PC-9 (cell line): ENCODE data around the gene SELENOS. TPM values are rescaled to one million over a fixed set of nuclear protein-coding genes. Genes with fewer than 3 reads are reported as not detected.
"Not testable (repeated sequence)": the region's sequence is repeated elsewhere in the genome, so short reads cannot be mapped to it uniquely, and the experiment has no call there.

Source experiments
- BruUV-seq: library from RNA; stranded (reverse); fragments of 400-500 nt; replicated peaks from 2 replicates; lab custom pipeline; 2021; lab: Mats Ljungman, UMichigan
- CTCF ChIA-PET: fragments of 300-600 bp; sonication (Branson Sonifier 250); formaldehyde crosslinking; loops from one replicate; lab custom pipeline; 2022; ENCODE audit warnings: antibody characterized with exemption; lab: Charles Lee
- POLR2A ChIA-PET: fragments of 300-600 bp; sonication (Branson Sonifier 250); formaldehyde crosslinking; loops from one replicate; lab custom pipeline; 2022; ENCODE audit warnings: antibody characterized with exemption; ENCODE audit not compliant: unreplicated experiment; lab: Charles Lee
- DNase-seq, 2 experiments: peaks; one replicate each; pipeline versions ENCODE4 v3.0.0 to v3.0.0-alpha.2; 2015 to 2022; ENCODE audit warnings: mixed read lengths in 1 of 2
- H2AFZ ChIP-seq: fragments of 200-600 bp; sonication (generic); 2 replicates; pipeline ENCODE4 v1.8.1; 2017; ENCODE audit warnings: antibody characterized with exemption
- H3F3A ChIP-seq: fragments of 200-600 bp; sonication (generic); 2 replicates; pipeline ENCODE4 v1.8.1; 2017; ENCODE audit warnings: antibody characterized with exemption, mild to moderate bottlenecking, low read depth; ENCODE audit not compliant: insufficient read depth
- H3K27ac ChIP-seq: fragments of 200-600 bp; sonication (generic); 2 replicates; pipeline ENCODE4 v1.6.1; 2016; ENCODE audit warnings: mixed run types
- H3K27me3 ChIP-seq: fragments of 200-600 bp; sonication (generic); 2 replicates; pipeline ENCODE4 v1.6.1; 2016; ENCODE audit warnings: low read depth, mixed run types; ENCODE audit not compliant: insufficient read depth
- H3K36me3 ChIP-seq: fragments of 200-600 bp; sonication (generic); 2 replicates; pipeline ENCODE4 v1.6.1; 2016; ENCODE audit warnings: low read depth, mixed run types
- H3K4me1 ChIP-seq: fragments of 200-600 bp; sonication (generic); replicated peaks from 2 replicates; pipeline ENCODE4 v1.6.1; 2016; ENCODE audit warnings: mixed run types; ENCODE audit not compliant: insufficient read depth
- H3K4me2 ChIP-seq: fragments of 200-600 bp; sonication (generic); 2 replicates; pipeline ENCODE4 v1.6.1; 2017; ENCODE audit warnings: mixed run types
- H3K4me3 ChIP-seq: fragments of 200-600 bp; sonication (generic); 2 replicates; pipeline ENCODE4 v1.6.1; 2016; ENCODE audit warnings: mixed run types
- H3K79me2 ChIP-seq: fragments of 200-600 bp; sonication (generic); 2 replicates; pipeline ENCODE4 v1.6.1; 2017; ENCODE audit warnings: low read depth, mixed run types
- H3K9me2 ChIP-seq: fragments of 200-600 bp; sonication (generic); 2 replicates; pipeline ENCODE4 v1.8.1; 2017; ENCODE audit warnings: mild to moderate bottlenecking; ENCODE audit not compliant: insufficient read depth
- H3K9me3 ChIP-seq: fragments of 200-600 bp; sonication (generic); 2 replicates; pipeline ENCODE4 v1.8.1; 2016; ENCODE audit warnings: low read depth; ENCODE audit not compliant: insufficient read depth
- H4K20me1 ChIP-seq: fragments of 200-600 bp; sonication (generic); 2 replicates; pipeline ENCODE4 v1.8.1; 2017; ENCODE audit not compliant: insufficient read depth
- EZH2 ChIP-seq: fragments of 200-600 bp; sonication (generic); IDR thresholded peaks from 2 replicates; pipeline ENCODE4 v1.8.0; 2017; ENCODE audit warnings: antibody characterized with exemption, low read depth
- intact Hi-C: fragments of 100-400 bp; cut with micrococcal nuclease; formaldehyde crosslinking; loops from one replicate; pipeline ENCODE4 v1.10.0; 2022; ENCODE audit not compliant: unreplicated experiment
- total RNA-seq: library from RNA; stranded (reverse); gene quantifications from 2 replicates; pipeline ENCODE4 v1.2.3, GENCODE V29; 2021
- TF ChIP-seq, protein P1 (sequence below): fragments of 200-600 bp; sonication (generic); conservative IDR thresholded peaks from 2 replicates; pipeline ENCODE4 v1.6.1; 2017; ENCODE audit warnings: mixed run types, antibody characterized with exemption, mild to moderate bottlenecking, moderate library complexity

Gene SELENOS
- total RNA-seq, 1 experiment from 2014 or later = 28.6 TPM

DNA sequence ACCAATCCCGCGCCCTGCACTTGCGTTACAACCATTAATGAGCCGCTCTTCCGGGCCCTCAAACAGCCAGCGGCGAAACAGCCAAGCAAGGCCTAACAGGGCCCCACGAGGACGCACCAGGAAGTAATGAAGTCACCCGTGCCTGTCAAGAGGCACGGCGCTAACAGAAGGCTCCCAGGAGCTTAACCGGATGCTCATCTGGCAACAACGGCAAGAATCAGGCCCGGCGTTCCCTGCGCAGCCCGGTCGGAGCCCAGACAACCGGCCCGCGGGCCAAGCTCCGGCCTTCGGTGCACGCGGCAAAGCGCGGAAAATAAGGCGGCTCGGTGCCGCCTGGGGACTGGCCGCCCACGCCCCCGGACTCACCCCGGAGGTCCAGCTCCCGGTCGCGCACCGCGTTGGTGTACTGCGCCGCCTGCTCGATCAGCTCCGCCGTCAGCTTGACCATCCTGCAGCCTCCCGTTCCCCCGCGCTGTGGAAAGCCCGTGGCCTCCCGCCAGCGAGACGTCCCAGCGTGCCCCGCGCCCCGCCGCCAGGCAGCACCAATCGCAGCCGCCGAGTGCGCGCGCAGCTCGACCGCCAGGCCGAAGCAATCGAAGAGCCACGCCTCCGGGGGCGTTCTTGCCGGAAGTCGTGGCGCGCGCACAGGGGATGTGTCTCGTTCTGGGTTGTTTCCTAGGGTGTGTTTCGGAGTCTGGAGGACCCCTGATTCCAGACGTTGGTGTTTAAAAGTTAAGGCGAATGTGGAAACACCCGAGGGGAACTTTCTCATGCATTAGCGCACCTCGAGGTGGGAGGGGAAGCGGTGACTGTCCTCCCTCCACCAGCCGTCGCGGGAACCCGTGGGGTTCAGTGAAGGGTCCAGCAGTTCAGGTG, 17.7 kb upstream of the SELENOS start, which contains the start of gene SNRPA1:
SNRPA1 (minus strand) TSS at position 518 of the 876 bp plus-strand sequence; CDS start at position 448, 70 bp downstream.
- Histone ChIP-seq H3K27me3 (no peaks in the 10 kb centered on the region), H4K20me1 (peaks cover 44% of the 10 kb centered on the region), H3K9me2 (no peaks in the 10 kb centered on the region), H3K79me2 (peaks cover 65% of the 10 kb centered on the region), H2AFZ (peak within 1 kb of the TSS; percentile 99), H3K4me1 (peaks cover 41% of the 10 kb centered on the region), H3K36me3 (0 out of 2 replicates have a peak, but pooled peaks cover 14% of the 10 kb centered on the region), H3K9me3 (no peaks in the 10 kb centered on the region), H3F3A (peaks cover 20% of the 10 kb centered on the region), H3K27ac (peak within 1 kb of the TSS; percentile 77), H3K4me3 (peak within 1 kb of the TSS; percentile 93), H3K4me2 (peak within 1 kb of the TSS; percentile 82)
- DNase-seq = peak; percentile 85 to 95
- TF ChIP-seq, protein P1, sequence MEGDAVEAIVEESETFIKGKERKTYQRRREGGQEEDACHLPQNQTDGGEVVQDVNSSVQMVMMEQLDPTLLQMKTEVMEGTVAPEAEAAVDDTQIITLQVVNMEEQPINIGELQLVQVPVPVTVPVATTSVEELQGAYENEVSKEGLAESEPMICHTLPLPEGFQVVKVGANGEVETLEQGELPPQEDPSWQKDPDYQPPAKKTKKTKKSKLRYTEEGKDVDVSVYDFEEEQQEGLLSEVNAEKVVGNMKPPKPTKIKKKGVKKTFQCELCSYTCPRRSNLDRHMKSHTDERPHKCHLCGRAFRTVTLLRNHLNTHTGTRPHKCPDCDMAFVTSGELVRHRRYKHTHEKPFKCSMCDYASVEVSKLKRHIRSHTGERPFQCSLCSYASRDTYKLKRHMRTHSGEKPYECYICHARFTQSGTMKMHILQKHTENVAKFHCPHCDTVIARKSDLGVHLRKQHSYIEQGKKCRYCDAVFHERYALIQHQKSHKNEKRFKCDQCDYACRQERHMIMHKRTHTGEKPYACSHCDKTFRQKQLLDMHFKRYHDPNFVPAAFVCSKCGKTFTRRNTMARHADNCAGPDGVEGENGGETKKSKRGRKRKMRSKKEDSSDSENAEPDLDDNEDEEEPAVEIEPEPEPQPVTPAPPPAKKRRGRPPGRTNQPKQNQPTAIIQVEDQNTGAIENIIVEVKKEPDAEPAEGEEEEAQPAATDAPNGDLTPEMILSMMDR = no peak
- no peak for TF ChIP-seq EZH2
- CTCF ChIA-PET = no interaction called here
- POLR2A ChIA-PET = no interaction called here
- BruUV-seq = no TSS peak
- intact Hi-C loops = loop anchor here (2.0 to 5.0 kb wide), 2 partner anchors 282 to 358 kb away; partner anchors contain the start of gene TM2D3

DNA sequence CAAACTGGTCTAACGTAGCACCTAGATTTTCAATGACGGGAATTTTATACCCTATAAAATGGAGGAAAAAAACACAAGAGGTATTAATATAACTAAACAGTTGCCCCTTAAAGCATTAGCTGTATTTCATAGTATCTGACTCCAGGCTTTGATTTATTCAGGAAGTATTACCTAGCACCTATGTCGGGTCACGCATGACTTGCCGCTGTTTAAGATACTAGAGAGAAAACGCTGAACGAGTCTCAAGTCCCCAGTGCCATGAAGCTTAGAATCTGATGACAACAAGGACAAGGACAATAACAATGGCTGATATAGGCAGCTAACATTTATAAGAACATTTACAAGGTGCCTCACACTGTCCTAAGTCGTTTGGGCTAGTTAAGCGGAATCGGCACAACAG, 15.8 kb upstream of the SELENOS start:
- POLR2A ChIA-PET = interaction anchor here (0.7 kb wide), 1 partner anchor 85 kb away, joined by 3 read pairs; no protein-coding TSS in a partner anchor
- Histone ChIP-seq H4K20me1 (peaks cover 62% of the 10 kb centered on the region), H2AFZ (no peak overlapping the region), H3K9me2 (no peaks in the 10 kb centered on the region), H3K4me2 (peak overlapping the region; percentile 82), H3K36me3 (peaks cover 14% of the 10 kb centered on the region; the same call in 1 of the 2 replicates), H3K27me3 (no peaks in the 10 kb centered on the region), H3K79me2 (peaks cover 82% of the 10 kb centered on the region), H3K9me3 (no peaks in the 10 kb centered on the region), H3K4me1 (peaks cover 41% of the 10 kb centered on the region), H3K27ac (no peak overlapping the region), H3F3A (peaks cover 28% of the 10 kb centered on the region), H3K4me3 (peak overlapping the region; percentile 93)
- intact Hi-C loops = no loop called here
- DNase-seq = no peak
- no peak for TF ChIP-seq EZH2
- TF ChIP-seq, protein P1 = no peak
- BruUV-seq = no TSS peak
- CTCF ChIA-PET = interaction anchor here (0.6 to 1.1 kb wide), 2 partner anchors 13 to 349 kb away, joined by 4 to 5 read pairs; no protein-coding TSS in a partner anchor

GRCh38 chr15:101288905-101289513, 11.7 kb upstream of the SELENOS start:
- Histone ChIP-seq H3K36me3 (peaks cover 43% of the 10 kb centered on the region), H3K9me3 (no peaks in the 10 kb centered on the region), H2AFZ (no peak overlapping the region), H3K4me3 (no peak overlapping the region), H3K4me2 (no peak overlapping the region), H3K4me1 (peaks cover 23% of the 10 kb centered on the region), H4K20me1 (peaks cover 74% of the 10 kb centered on the region), H3K9me2 (no peaks in the 10 kb centered on the region), H3K27me3 (no peaks in the 10 kb centered on the region), H3K79me2 (peaks cover 73% of the 10 kb centered on the region), H3K27ac (no peak overlapping the region), H3F3A (peaks cover 21% of the 10 kb centered on the region)
- no TSS peak for BruUV-seq
- POLR2A ChIA-PET = interaction anchor here (0.7 kb wide), 1 partner anchor 639 kb away, joined by 7 read pairs; no protein-coding TSS in a partner anchor
- CTCF ChIA-PET = interaction anchor here (0.6 to 2.3 kb wide), 5 partner anchors 53 to 352 kb away, joined by 3 to 7 read pairs (median 4); no protein-coding TSS in a partner anchor
- peak in 1 of 2 experiments; percentile 36 for DNase-seq
- TF ChIP-seq EZH2 = no peak
- TF ChIP-seq, protein P1 = peak; percentile 79
- intact Hi-C loops = no loop called here

DNA sequence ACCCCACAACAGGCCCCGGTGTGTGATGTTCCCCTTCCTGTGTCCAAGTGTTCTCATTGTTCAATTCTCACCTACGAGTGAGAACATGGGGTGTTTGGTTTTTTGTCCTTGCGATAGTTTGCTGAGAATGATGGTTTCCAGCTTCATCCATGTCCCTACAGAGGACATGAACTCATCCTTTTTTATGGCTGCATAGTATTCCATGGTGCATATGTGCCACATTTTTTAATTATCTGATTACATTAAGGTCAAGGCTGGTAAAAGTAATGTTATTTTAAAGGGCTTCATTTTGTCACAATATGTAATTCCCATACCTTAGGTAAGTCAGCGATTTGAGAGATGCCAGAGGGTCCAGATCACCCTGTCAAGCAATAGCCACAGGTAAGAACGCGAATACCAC, 10.1 kb upstream of the SELENOS start:
- H3K27ac ChIP-seq, H3K9me2 ChIP-seq, intact Hi-C loops, H3K27me3 ChIP-seq, BruUV-seq, H2AFZ ChIP-seq, H3K9me3 ChIP-seq, POLR2A ChIA-PET, H3K4me2 ChIP-seq, DNase-seq, H3K4me3 ChIP-seq: not testable (repeated sequence)
- H3K4me1 ChIP-seq = peaks cover 13% of the 10 kb centered on the region
- peaks cover 44% of the 10 kb centered on the region for H3K36me3 ChIP-seq
- peaks cover 56% of the 10 kb centered on the region for H3K79me2 ChIP-seq
- CTCF ChIA-PET = interaction anchor here (0.6 to 0.7 kb wide), 2 partner anchors 367 to 430 kb away, joined by 4 read pairs; no protein-coding TSS in a partner anchor
- H3F3A ChIP-seq = peaks cover 18% of the 10 kb centered on the region
- H4K20me1 ChIP-seq = peaks cover 58% of the 10 kb centered on the region
